GM10847 (cell line): ENCODE data around the gene DPH7.

Experiments used
- POLR2A ChIP-seq: IDR thresholded peaks from 2 replicates; pipeline ENCODE4 v1.6.1; 2011; ENCODE audit not compliant: insufficient read length; ENCODE audit errors: extremely low read depth

Gene DPH7

GRCh38 chr9:137564817-137565411 is 13.8 kb downstream of the DPH7 start:
- TF ChIP-seq POLR2A: no peak

GRCh38 chr9:137564134-137564533 is 14.6 kb downstream of the DPH7 start:
- no peak for TF ChIP-seq POLR2A

- no peak for TF ChIP-seq POLR2A
These were observed 20.6 kb downstream of the DPH7 start for GRCh38 chr9:137558127-137558526.

- no peak for TF ChIP-seq POLR2A
These were observed 22.5 kb downstream of the DPH7 start for GRCh38 chr9:137556069-137556838.

- no peak for TF ChIP-seq POLR2A
These were observed 23.5 kb downstream of the DPH7 start for GRCh38 chr9:137555179-137555578.

- no peak for TF ChIP-seq POLR2A
These were observed 24.4 kb downstream of the DPH7 start for GRCh38 chr9:137554349-137554748.

GRCh38 chr9:137552022-137552768 is 26.5 kb downstream of the DPH7 start:
- TF ChIP-seq POLR2A: no peak

GRCh38 chr9:137551264-137552021 is 27.3 kb downstream of the DPH7 start, which contains the start of gene MRPL41:
TSS of gene MRPL41 (plus strand) at chr9:137551879. CDS start at chr9:137552082, 203 bp downstream.
- TF ChIP-seq POLR2A: peak; percentile 65

GRCh38 chr9:137550231-137550621 is 28.5 kb downstream of the DPH7 start, which contains the start of gene PNPLA7:
TSS of gene PNPLA7 (minus strand) at chr9:137550402. CDS start at chr9:137550197, 205 bp downstream.
- no peak for TF ChIP-seq POLR2A

- no peak for TF ChIP-seq POLR2A
These were observed 30.8 kb downstream of the DPH7 start for GRCh38 chr9:137547687-137548543.

- no peak for TF ChIP-seq POLR2A
These were observed 33.6 kb downstream of the DPH7 start for GRCh38 chr9:137545123-137545522.

- TF ChIP-seq POLR2A: no peak
These were observed 34.5 kb downstream of the DPH7 start for GRCh38 chr9:137544176-137544760.

- no peak for TF ChIP-seq POLR2A
These were observed 35.3 kb downstream of the DPH7 start for GRCh38 chr9:137543237-137543963.
